Stimulated activated CD8-positive, alpha-beta memory T cell treated with anti-CD3 and anti-CD28 coated beads, Interleukin-4, amount 100 ng/mL, for 48 hours (primary cell): ENCODE results near the gene PCIF1.

Experiments
- DNase-seq: peaks from one replicate; pipeline ENCODE4 v3.0.0-alpha.2; 2020

Gene PCIF1

DNA sequence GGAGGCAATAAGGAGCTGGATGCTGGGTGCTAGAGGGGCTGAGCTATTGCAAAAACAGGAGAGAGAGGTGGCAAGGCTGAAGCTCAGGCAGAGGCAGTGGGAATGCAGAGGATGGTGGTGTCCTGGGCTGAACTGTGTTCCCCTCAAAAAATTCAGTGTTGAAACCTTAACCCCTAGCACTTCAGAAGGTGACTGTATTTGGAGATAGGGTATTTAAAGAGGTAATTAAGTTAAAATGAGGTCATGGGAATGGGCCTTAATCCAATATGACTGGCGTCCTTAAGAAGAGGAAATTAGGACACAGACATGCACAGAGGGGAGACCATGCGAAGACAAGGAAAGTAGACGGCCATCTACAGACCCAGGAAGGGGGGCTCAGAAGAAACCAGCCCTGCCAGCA is 62.7 kb downstream of the PCIF1 start:
- no peak for DNase-seq
